ENCODE results near the gene GLA.
A peak's percentile ranks its signal among the peaks of the same experiment; 100 is the strongest.

GRCh38 chrX:101393530-101394305 is 14.0 kb downstream of the GLA start:
- TF ChIP-seq POLR2A (IDR thresholded peaks at IDR 0.05; ENCODE audit: low read depth, low read length): peak; percentile 35
- TF ChIP-seq POLR2AphosphoS5 (IDR thresholded peaks at IDR 0.05; ENCODE audit: insufficient read depth, low read depth, low read length): no peak
- no peak for TF ChIP-seq CTCF (IDR thresholded peaks at IDR 0.05; ENCODE audit: extremely low read depth in 1 of 2, insufficient read depth in 1 of 2, low read depth in 1 of 2, low read length in 2 of 2)
